ENCODE data around the gene WNT7B. TPM values are rescaled to one million over a fixed set of nuclear protein-coding genes. Genes with fewer than 3 reads are reported as not detected.

Gene WNT7B
- total and polyA plus RNA-seq, 5 experiments from 2014 or later: not detected

DNA sequence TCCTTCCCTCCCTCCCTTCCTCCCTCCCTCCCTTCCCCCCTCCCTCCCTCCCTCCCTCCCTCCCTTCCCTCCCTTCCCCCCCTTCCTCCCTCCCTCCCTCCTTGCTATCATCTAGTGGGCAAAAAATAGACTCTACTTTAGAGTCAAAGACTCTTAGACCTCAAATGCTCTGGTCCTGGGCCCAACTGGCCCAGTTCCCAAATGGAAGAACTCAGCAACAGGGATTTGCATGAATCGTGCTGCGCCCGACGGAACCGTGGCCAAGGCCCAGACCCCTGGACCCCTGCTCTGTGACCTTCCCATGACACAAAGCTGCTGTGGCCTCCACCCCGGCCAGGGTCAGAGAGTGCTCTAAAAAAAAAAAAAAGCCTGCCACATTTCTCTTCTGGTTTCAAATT lies 97.4 kb downstream of the WNT7B start:
- no peak for ATAC-seq
- Mint-ChIP-seq H3K4me1 (peaks cover 0 to 9% (median 5%) of the 10 kb centered on the region in 4 donors), H3K27me3 (peaks cover 13 to 67% (median 32%) of the 10 kb centered on the region in 5 donors), H3K36me3 (peaks cover 0 to 4% (median 0%) of the 10 kb centered on the region in 3 donors), H3K9me3 (peaks cover 0 to 4% (median 0%) of the 10 kb centered on the region in 9 donors), H3K27ac (no peak overlapping the region), H3K4me3 (no peak overlapping the region)
- POLR2A ChIA-PET: no interaction called here
- peak in 1 of 10 donors; percentile 23 for DNase-seq

DNA sequence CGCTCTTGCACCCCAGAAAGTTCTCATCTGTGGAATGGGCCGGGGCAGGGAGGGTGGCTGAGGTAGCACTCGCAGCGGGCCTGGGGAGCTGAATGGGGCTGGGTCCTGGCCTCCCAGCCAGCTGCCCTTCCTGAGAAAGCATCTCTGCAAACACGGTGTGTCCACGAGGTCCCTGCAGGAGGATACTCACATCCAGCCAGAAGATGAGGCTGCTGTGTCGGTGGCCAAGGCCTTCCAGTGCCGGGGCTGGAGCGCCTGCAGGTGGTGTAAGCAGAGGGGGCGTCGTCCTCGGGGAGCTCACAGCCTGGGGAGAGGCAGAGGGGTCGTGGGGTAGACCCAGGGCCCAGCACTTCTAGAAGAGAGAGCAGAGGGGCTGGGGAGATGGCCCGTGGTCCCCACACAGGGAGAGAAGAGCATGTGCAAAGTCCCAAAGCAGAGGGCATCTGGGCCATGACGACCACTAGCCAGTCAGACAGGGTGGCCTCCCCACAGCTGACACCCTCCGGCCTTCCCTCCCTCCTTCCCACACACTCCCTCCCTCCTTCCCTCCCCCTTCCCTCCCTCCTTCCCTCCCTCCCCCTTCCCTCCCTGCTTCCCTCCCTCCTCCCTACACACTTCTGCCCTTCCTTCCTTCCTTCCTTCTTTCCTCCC lies 97.9 kb downstream of the WNT7B start:
- H3K27ac Mint-ChIP-seq: no peak overlapping the region
- H3K9me3 Mint-ChIP-seq: peaks cover 0 to 5% (median 0%) of the 10 kb centered on the region in 9 donors
- DNase-seq: peak in 1 of 10 donors; percentile 36
- no peak overlapping the region for H3K4me3 Mint-ChIP-seq
- H3K4me1 Mint-ChIP-seq: peaks cover 0 to 9% (median 5%) of the 10 kb centered on the region in 4 donors
- H3K27me3 Mint-ChIP-seq: peaks cover 13 to 62% (median 32%) of the 10 kb centered on the region in 5 donors
- POLR2A ChIA-PET: no interaction called here
- no peak for ATAC-seq
- peaks cover 0 to 4% (median 0%) of the 10 kb centered on the region in 3 donors for H3K36me3 Mint-ChIP-seq

GRCh38 chr22:45878051-45878781 lies 98.7 kb downstream of the WNT7B start:
- H3K4me1 Mint-ChIP-seq: peaks cover 0 to 9% (median 5%) of the 10 kb centered on the region in 4 donors
- peak overlapping the region in 1 of 10 donors; percentile 65 for H3K27ac Mint-ChIP-seq
- no peak for ATAC-seq
- DNase-seq: peak in 1 of 10 donors; percentile 47
- peaks cover 0 to 1% (median 0%) of the 10 kb centered on the region in 3 donors for H3K36me3 Mint-ChIP-seq
- no peak overlapping the region for H3K4me3 Mint-ChIP-seq
- H3K27me3 Mint-ChIP-seq: peaks cover 9 to 54% (median 27%) of the 10 kb centered on the region in 5 donors
- H3K9me3 Mint-ChIP-seq: peaks cover 0 to 8% (median 4%) of the 10 kb centered on the region in 9 donors
- POLR2A ChIA-PET: no interaction called here

GRCh38 chr22:45877651-45878050 lies 99.3 kb downstream of the WNT7B start:
- peaks cover 9 to 49% (median 29%) of the 10 kb centered on the region in 5 donors for H3K27me3 Mint-ChIP-seq
- peak in 1 of 10 donors; percentile 31 for DNase-seq

DNA sequence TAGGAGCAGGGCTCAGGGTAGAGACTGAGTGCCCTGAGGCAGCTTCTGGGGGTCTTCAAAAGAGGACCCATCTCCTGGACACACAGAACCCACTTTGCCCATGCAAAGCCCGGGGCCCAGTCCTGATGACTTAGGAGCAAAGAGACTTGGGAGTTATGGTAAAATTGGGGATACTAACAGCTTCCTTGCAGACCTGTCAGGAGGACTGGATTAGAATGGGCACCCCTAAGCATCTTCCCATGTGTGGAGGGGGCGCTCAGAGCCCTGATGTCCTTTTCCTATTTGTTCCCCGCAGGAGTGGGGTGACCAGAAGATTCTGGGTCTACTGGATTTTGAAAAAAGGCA lies 100.0 kb downstream of the WNT7B start:
- no peak for ATAC-seq
- H3K36me3 Mint-ChIP-seq: peaks cover 0 to 9% (median 6%) of the 10 kb centered on the region in 3 donors
- peaks cover 2 to 19% (median 16%) of the 10 kb centered on the region in 9 donors for H3K9me3 Mint-ChIP-seq
- peaks cover 0 to 9% (median 5%) of the 10 kb centered on the region in 4 donors for H3K4me1 Mint-ChIP-seq
- POLR2A ChIA-PET: no interaction called here
- H3K4me3 Mint-ChIP-seq: no peak overlapping the region
- peak in 1 of 10 donors; percentile 57 for DNase-seq
- peaks cover 9 to 43% (median 26%) of the 10 kb centered on the region in 5 donors for H3K27me3 Mint-ChIP-seq
- H3K27ac Mint-ChIP-seq: no peak overlapping the region

More at GRCh38 chr22:45877651-45878050, 99.3 kb downstream of the WNT7B start:
- H3K9me3 Mint-ChIP-seq: peaks cover under 1 to 13% (median 9%) of the 10 kb centered on the region in 9 donors
- peak overlapping the region in 1 of 10 donors; percentile 10 for H3K27ac Mint-ChIP-seq
- ATAC-seq: no peak
- peaks cover 0 to 9% (median 5%) of the 10 kb centered on the region in 4 donors for H3K4me1 Mint-ChIP-seq
- H3K36me3 Mint-ChIP-seq: peaks cover 0 to 7% (median 3%) of the 10 kb centered on the region in 3 donors
- H3K4me3 Mint-ChIP-seq: no peak overlapping the region
- POLR2A ChIA-PET: no interaction called here

DNA sequence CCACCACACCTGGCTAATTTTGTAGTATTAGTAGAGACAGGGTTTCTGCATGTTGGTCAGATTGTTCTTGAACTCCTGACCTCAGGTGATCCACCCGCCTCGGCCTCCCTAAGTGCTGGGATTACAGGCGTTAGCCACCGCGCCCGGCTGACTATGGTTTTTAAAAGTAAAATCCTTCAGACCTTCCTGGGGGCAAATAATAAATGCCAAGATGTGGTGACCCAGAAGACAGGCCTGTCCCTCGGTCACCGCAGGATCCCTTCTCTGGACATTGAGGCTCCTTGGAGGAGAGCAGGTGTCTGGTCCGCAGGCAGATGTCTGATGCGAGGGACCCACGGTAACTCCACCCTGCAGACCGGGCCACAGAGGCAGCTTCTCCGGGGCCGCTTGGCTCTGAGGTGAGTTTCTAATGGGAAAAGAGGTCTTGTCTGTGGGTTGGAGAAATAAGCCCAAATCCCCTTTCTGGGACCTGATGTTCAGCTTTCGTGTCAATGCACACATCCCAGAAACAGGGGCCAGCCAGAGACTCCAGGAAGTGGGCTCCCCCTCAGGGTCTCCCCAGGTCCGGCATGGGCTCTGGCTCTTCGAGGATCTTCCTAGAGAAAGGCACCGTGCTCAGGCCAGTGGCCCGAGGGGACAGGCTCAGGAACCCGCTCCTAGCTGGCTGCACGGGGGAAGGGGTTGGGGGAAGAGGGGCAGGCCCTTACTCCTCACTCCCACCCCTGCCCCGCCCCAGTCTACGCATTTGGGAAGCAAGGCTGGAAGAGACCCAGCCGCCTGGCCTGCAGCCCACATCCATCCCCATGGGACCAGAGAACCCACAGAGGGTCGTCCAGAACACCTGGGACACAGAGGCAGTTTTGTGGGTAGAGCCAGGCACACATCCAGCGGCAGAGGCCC lies 100.6 kb downstream of the WNT7B start:
- H3K4me1 Mint-ChIP-seq: peaks cover 0 to 9% (median 5%) of the 10 kb centered on the region in 4 donors
- peaks cover 9 to 36% (median 27%) of the 10 kb centered on the region in 5 donors for H3K27me3 Mint-ChIP-seq
- H3K27ac Mint-ChIP-seq: no peak overlapping the region
- peaks cover 2 to 23% (median 16%) of the 10 kb centered on the region in 9 donors for H3K9me3 Mint-ChIP-seq
- POLR2A ChIA-PET: no interaction called here
- ATAC-seq: no peak
- H3K36me3 Mint-ChIP-seq: peaks cover 0 to 9% (median 6%) of the 10 kb centered on the region in 3 donors
- no peak overlapping the region for H3K4me3 Mint-ChIP-seq
- peak in 1 of 10 donors; percentile 45 for DNase-seq

DNA sequence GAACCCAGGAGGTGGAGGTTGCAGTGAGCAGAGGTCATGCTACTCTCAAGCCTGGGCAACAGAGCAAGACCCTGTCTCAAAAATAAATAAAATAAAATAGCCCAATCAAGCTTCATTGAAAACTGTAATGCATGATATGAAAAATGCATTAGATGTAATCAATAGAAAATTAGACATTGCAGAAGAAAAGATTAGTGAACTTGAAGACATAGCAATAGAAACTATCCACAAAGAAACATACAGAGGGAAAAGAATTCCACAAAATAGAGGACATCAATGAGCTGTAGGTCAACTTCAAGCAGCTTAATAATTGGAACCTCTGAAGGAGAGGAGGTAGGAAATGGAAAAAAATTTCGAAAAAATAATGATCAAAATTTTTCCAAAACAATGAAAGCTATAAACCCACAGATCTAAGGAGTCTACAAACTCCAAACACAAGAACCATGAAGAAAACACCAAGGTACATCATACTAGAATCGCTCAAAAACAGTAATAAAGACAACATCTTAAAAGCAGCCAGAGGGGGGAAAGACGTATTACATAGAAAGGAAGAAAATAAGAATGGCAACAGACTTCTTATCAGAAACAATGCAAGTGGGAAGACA lies 104.2 kb downstream of the WNT7B start:
- POLR2A ChIA-PET: no interaction called here
- ATAC-seq (no peak), DNase-seq (no peak)
- Mint-ChIP-seq H3K9me3 (peaks cover 2 to 31% (median 17%) of the 10 kb centered on the region in 9 donors), H3K36me3 (peaks cover 10 to 16% (median 13%) of the 10 kb centered on the region in 3 donors), H3K4me3 (no peak overlapping the region), H3K4me1 (peaks cover 0 to 10% (median 6%) of the 10 kb centered on the region in 4 donors), H3K27me3 (peaks cover 10 to 30% (median 26%) of the 10 kb centered on the region in 5 donors), H3K27ac (no peak overlapping the region)

DNA sequence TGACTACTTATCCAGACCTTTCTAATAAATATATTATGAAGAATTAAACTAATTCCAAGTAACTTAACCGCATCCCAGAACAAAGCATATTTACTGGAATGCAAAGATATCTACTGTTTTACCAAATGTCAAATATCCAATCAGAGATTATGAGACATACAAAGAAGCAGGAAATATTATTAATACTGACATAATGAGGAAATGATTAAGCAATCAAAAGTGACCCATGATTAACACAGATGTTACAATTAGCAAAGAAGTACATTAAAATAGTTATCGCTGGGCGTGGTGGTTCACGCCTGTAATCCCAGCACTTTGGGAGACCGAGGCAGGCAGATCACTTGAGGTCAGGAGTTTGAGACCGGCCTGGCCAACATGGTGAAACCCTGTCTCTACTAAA lies 105.2 kb downstream of the WNT7B start:
- peaks cover 10 to 29% (median 23%) of the 10 kb centered on the region in 5 donors for H3K27me3 Mint-ChIP-seq
- DNase-seq: no peak
- peaks cover 0 to 10% (median 6%) of the 10 kb centered on the region in 4 donors for H3K4me1 Mint-ChIP-seq
- H3K36me3 Mint-ChIP-seq: peaks cover 10 to 16% (median 15%) of the 10 kb centered on the region in 3 donors
- no peak overlapping the region for H3K4me3 Mint-ChIP-seq
- H3K27ac Mint-ChIP-seq: no peak overlapping the region
- POLR2A ChIA-PET: no interaction called here
- H3K9me3 Mint-ChIP-seq: peaks cover 2 to 31% (median 17%) of the 10 kb centered on the region in 9 donors
- ATAC-seq: no peak

Other genes with a start within 250 kb of the WNT7B start
- gene PPARA, start 173.4 kb upstream of the WNT7B start, total RNA-seq: 10 to 100 TPM; 18.4 to 22.6 TPM
- 1 to 10 TPM; 3.5 to 3.7 (median 3.7) TPM for gene PPARA, start 173.4 kb upstream of the WNT7B start, polyA plus RNA-seq

All from naive thymus-derived CD8-positive, alpha-beta T cell (primary cell).